ENCODE data around the gene GBF1.
A peak's percentile ranks its signal among the peaks of the same experiment; 100 is the strongest.
"Not testable (repeated sequence)": the region's sequence is repeated elsewhere in the genome, so short reads cannot be mapped to it uniquely, and the experiment has no call there.

Gene GBF1

DNA sequence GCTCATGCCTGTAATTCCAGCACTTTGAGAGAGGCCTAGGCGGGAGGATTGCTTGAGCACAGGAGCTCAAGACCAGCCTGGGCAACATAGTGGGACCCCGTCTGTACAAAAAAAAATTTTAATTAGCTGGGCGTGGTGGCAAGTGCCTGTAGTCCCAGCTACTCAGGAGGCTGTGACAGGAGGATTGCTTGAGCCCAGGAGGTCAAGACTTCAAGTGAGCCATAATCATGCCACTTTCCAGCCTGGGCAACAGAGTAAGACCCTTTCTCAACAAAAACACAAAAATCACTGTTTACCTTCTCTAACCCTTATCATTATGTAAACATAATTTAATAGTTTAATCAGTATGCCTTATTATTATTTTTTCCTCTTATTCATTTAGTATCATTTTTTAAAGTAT is 44.5 kb downstream of the GBF1 start:
- H3K9me3 Mint-ChIP-seq = no peaks in the 10 kb centered on the region
- no peaks in the 10 kb centered on the region for H3K27me3 Mint-ChIP-seq (ENCODE audit: low read depth)
- H3K27ac Mint-ChIP-seq = no peak overlapping the region
- no peak overlapping the region for H3K4me3 Mint-ChIP-seq
- H3K4me1 Mint-ChIP-seq (ENCODE audit: low read depth) = peaks cover 16% of the 10 kb centered on the region
- H3K36me3 Mint-ChIP-seq (ENCODE audit: low read depth) = peaks cover 12% of the 10 kb centered on the region
- no peak for DNase-seq (ENCODE audit: low spot score)

- peaks cover 7% of the 10 kb centered on the region for H3K4me1 Mint-ChIP-seq (ENCODE audit: low read depth)
- peaks cover 4% of the 10 kb centered on the region for H3K36me3 Mint-ChIP-seq (ENCODE audit: low read depth)
- H3K27ac Mint-ChIP-seq = no peak overlapping the region
- H3K9me3 Mint-ChIP-seq = no peaks in the 10 kb centered on the region
- no peak overlapping the region for H3K4me3 Mint-ChIP-seq
- DNase-seq (ENCODE audit: low spot score) = no peak
- no peaks in the 10 kb centered on the region for H3K27me3 Mint-ChIP-seq (ENCODE audit: low read depth)
Measured at GRCh38 chr10:102291221-102291905, 46.0 kb downstream of the GBF1 start.

DNA sequence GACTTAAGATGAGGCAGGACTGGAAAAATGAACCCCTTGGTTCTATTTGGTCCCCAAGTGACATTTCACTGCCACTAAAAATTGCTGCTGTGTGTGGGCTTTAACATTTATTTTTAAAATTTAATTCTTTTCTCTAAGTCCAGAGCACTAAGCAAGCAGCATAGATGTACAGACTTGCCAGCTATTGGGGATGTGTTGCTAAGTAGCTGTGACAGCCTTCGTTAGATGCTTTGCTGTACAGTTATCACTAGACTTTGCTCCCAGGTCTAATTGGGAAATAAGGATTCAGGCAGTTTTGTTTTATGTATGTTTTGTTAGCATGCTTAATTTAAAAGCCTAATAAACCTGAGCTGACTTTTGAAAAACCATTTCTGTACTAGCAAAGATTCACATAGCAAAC is 51.8 kb downstream of the GBF1 start:
- Mint-ChIP-seq H3K4me1 (ENCODE audit: low read depth) (peaks cover 15% of the 10 kb centered on the region), H3K36me3 (ENCODE audit: low read depth) (peaks cover 5% of the 10 kb centered on the region), H3K27ac (no peak overlapping the region)

DNA sequence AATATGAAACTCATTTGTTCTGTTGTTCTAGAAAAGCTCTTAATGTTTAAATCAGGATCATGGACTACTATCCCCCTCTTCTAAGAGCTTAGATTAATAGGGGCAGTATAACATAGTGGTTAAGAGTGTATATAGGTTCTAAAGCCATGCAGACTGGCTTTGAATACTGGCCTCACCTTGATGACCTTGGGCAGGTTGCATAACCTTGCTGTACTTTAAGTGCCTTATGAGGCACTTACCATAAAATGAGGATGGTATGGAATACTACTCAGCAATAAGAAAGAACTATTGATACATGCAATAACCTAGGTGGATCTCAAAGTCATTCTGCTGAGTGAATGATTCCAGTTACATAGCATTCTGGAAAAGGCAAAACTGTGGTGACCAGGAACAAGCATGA is 53.6 kb downstream of the GBF1 start:
- Mint-ChIP-seq H3K27ac (peak overlapping the region; percentile 26), H3K9me3 (no peaks in the 10 kb centered on the region)

More for the DNA sequence above, 51.8 kb downstream of the GBF1 start:
- Mint-ChIP-seq H3K4me3 (no peak overlapping the region), H3K27me3 (ENCODE audit: low read depth) (no peaks in the 10 kb centered on the region), H3K9me3 (no peaks in the 10 kb centered on the region)
- DNase-seq (ENCODE audit: low spot score) = no peak

GRCh38 chr10:102299873-102300272 is 54.5 kb downstream of the GBF1 start:
- Mint-ChIP-seq H3K27me3 (ENCODE audit: low read depth) (no peaks in the 10 kb centered on the region), H3K4me3 (no peak overlapping the region), H3K4me1 (ENCODE audit: low read depth) (peaks cover 15% of the 10 kb centered on the region), H3K9me3 (no peaks in the 10 kb centered on the region), H3K27ac (no peak overlapping the region), H3K36me3 (ENCODE audit: low read depth) (peaks cover 9% of the 10 kb centered on the region)
- DNase-seq (ENCODE audit: low spot score) = no peak

More for the DNA sequence above, 53.6 kb downstream of the GBF1 start:
- Mint-ChIP-seq H3K4me1 (ENCODE audit: low read depth) (peaks cover 15% of the 10 kb centered on the region), H3K4me3 (no peak overlapping the region), H3K27me3 (ENCODE audit: low read depth) (no peaks in the 10 kb centered on the region), H3K36me3 (ENCODE audit: low read depth) (peaks cover 9% of the 10 kb centered on the region)
- no peak for DNase-seq (ENCODE audit: low spot score)

GRCh38 chr10:102300278-102300843 is 55.0 kb downstream of the GBF1 start:
- DNase-seq (ENCODE audit: low spot score) = no peak
- no peak overlapping the region for H3K4me3 Mint-ChIP-seq

GRCh38 chr10:102300912-102301311 is 55.6 kb downstream of the GBF1 start:
- not testable (repeated sequence) for DNase-seq (ENCODE audit: low spot score); H3K9me3 Mint-ChIP-seq; H3K27ac Mint-ChIP-seq; H3K4me3 Mint-ChIP-seq; H3K27me3 Mint-ChIP-seq (ENCODE audit: low read depth)
- peaks cover 15% of the 10 kb centered on the region for H3K4me1 Mint-ChIP-seq (ENCODE audit: low read depth)
- peaks cover 11% of the 10 kb centered on the region for H3K36me3 Mint-ChIP-seq (ENCODE audit: low read depth)

More at GRCh38 chr10:102300278-102300843, 55.0 kb downstream of the GBF1 start:
- peaks cover 9% of the 10 kb centered on the region for H3K36me3 Mint-ChIP-seq (ENCODE audit: low read depth)
- peaks cover 15% of the 10 kb centered on the region for H3K4me1 Mint-ChIP-seq (ENCODE audit: low read depth)
- peak overlapping the region; percentile 32 for H3K27ac Mint-ChIP-seq
- no peaks in the 10 kb centered on the region for H3K27me3 Mint-ChIP-seq (ENCODE audit: low read depth)
- no peaks in the 10 kb centered on the region for H3K9me3 Mint-ChIP-seq

DNA sequence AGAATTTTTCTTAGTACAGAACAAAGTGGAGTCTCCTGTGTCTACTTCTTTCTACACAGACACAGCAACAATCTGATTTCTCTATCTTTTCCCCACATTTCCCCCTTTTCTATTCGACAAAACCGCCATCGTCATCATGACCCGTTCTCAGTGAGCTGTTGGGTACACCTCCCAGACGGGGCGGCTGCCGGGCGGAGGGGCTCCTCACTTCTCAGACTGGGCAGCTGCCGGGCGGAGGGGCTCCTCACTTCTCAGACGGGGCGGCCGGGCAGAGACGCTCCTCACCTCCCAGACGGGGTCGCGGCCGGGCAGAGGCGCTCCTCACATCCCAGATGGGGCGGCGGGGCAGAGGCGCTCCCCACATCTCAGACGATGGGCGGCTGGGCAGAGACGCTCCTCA is 56.0 kb downstream of the GBF1 start:
- Mint-ChIP-seq H3K4me1 (ENCODE audit: low read depth) (peaks cover 15% of the 10 kb centered on the region), H3K36me3 (ENCODE audit: low read depth) (peaks cover 11% of the 10 kb centered on the region)
- not testable (repeated sequence) for DNase-seq (ENCODE audit: low spot score); H3K27me3 Mint-ChIP-seq (ENCODE audit: low read depth); H3K4me3 Mint-ChIP-seq; H3K27ac Mint-ChIP-seq; H3K9me3 Mint-ChIP-seq

- no peaks in the 10 kb centered on the region for H3K9me3 Mint-ChIP-seq
- H3K4me1 Mint-ChIP-seq (ENCODE audit: low read depth) = peaks cover 10% of the 10 kb centered on the region
- H3K27me3 Mint-ChIP-seq (ENCODE audit: low read depth) = no peaks in the 10 kb centered on the region
- H3K36me3 Mint-ChIP-seq (ENCODE audit: low read depth) = peaks cover 17% of the 10 kb centered on the region
- H3K4me3 Mint-ChIP-seq = no peak overlapping the region
- no peak overlapping the region for H3K27ac Mint-ChIP-seq
- DNase-seq (ENCODE audit: low spot score) = no peak
Measured at GRCh38 chr10:102302611-102303010, 57.3 kb downstream of the GBF1 start.

- Mint-ChIP-seq H3K27ac (no peak overlapping the region), H3K4me3 (no peak overlapping the region), H3K36me3 (ENCODE audit: low read depth) (peaks cover 18% of the 10 kb centered on the region), H3K9me3 (no peaks in the 10 kb centered on the region), H3K4me1 (ENCODE audit: low read depth) (peaks cover 8% of the 10 kb centered on the region), H3K27me3 (ENCODE audit: low read depth) (no peaks in the 10 kb centered on the region)
- DNase-seq (ENCODE audit: low spot score) = no peak
Measured at GRCh38 chr10:102306006-102306405, 60.7 kb downstream of the GBF1 start.

- peaks cover 12% of the 10 kb centered on the region for H3K4me1 Mint-ChIP-seq (ENCODE audit: low read depth)
- no peaks in the 10 kb centered on the region for H3K9me3 Mint-ChIP-seq
- no peak overlapping the region for H3K4me3 Mint-ChIP-seq
- no peak overlapping the region for H3K27ac Mint-ChIP-seq
- H3K36me3 Mint-ChIP-seq (ENCODE audit: low read depth) = peaks cover 18% of the 10 kb centered on the region
- H3K27me3 Mint-ChIP-seq (ENCODE audit: low read depth) = no peaks in the 10 kb centered on the region
- DNase-seq (ENCODE audit: low spot score) = no peak
Measured at GRCh38 chr10:102306710-102307109, 61.4 kb downstream of the GBF1 start.

DNA sequence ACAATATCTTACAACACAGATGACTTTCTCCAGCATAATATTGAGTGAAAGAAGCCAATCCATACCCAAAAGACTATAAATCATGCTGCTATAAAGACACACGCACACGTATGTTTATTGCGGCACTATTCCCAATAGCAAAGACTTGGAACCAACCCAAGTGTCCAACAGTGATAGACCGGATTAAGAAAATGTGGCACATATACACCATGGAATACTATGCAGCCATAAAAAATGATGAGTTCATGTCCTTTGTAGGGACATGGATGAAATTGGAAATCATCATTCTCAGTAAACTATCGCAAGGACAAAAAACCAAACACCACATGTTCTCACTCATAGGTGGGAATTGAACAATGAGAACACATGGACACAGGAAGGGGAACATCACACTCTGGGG is 63.0 kb downstream of the GBF1 start:
- not testable (repeated sequence) for H3K4me3 Mint-ChIP-seq; H3K9me3 Mint-ChIP-seq; H3K27ac Mint-ChIP-seq; DNase-seq (ENCODE audit: low spot score); H3K27me3 Mint-ChIP-seq (ENCODE audit: low read depth)
- Mint-ChIP-seq H3K36me3 (ENCODE audit: low read depth) (peaks cover 14% of the 10 kb centered on the region), H3K4me1 (ENCODE audit: low read depth) (peaks cover 15% of the 10 kb centered on the region)

- H3K4me3 Mint-ChIP-seq = no peak overlapping the region
- H3K4me1 Mint-ChIP-seq (ENCODE audit: low read depth) = peaks cover 15% of the 10 kb centered on the region
- H3K36me3 Mint-ChIP-seq (ENCODE audit: low read depth) = peaks cover 14% of the 10 kb centered on the region
- H3K27ac Mint-ChIP-seq = no peak overlapping the region
- no peaks in the 10 kb centered on the region for H3K9me3 Mint-ChIP-seq
- no peaks in the 10 kb centered on the region for H3K27me3 Mint-ChIP-seq (ENCODE audit: low read depth)
- DNase-seq (ENCODE audit: low spot score) = no peak
Measured at GRCh38 chr10:102309236-102309635, 63.9 kb downstream of the GBF1 start.

DNA sequence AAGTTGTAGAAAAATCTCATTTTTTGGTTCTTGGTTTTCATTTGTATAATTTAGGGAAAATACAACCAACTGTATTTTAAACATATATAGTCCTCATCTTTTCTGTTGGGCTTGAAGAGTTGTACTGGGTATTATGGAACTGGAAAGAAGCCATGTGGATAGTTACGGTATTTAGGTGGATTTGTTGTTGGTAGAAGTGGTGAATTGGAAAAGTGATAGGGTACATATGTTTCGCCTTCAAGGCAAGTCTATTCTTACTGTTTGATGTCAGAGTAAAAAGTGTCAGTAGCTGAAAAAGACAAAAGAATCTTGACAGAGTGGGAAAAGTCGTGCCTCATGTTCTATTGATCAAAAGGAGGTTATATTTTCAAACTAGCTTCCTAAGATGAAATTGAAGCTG is 64.6 kb downstream of the GBF1 start:
- Mint-ChIP-seq H3K27ac (no peak overlapping the region), H3K4me1 (ENCODE audit: low read depth) (peaks cover 15% of the 10 kb centered on the region), H3K9me3 (no peaks in the 10 kb centered on the region), H3K36me3 (ENCODE audit: low read depth) (peaks cover 14% of the 10 kb centered on the region), H3K4me3 (no peak overlapping the region), H3K27me3 (ENCODE audit: low read depth) (no peaks in the 10 kb centered on the region)
- DNase-seq (ENCODE audit: low spot score) = no peak

All from T-helper 2 cell treated with Interferon-gamma antibody and Interleukin-4, amounts not matched to agents 5 μg/mL and 100 μg/mL, for 36 hours (primary cell).